ENCODE results near the gene CD7.

GRCh38 chr17:82278786-82279391, 38.5 kb downstream of the CD7 start:
- no peak for TF ChIP-seq ZNF777 (tag by site-specific recombination; IDR thresholded peaks at IDR 0.05; ENCODE audit: borderline replicate concordance)
- TF ChIP-seq TSHZ1 (tag by site-specific recombination; IDR thresholded peaks at IDR 0.05; ENCODE audit: borderline replicate concordance) = no peak
- TF ChIP-seq ZSCAN5A (tag by site-specific recombination; IDR thresholded peaks at IDR 0.05) = no peak
- TF ChIP-seq ZNF558 (tag by site-specific recombination; IDR thresholded peaks at IDR 0.05) = no peak
- TF ChIP-seq ATF2 (tag by site-specific recombination; IDR thresholded peaks at IDR 0.05; ENCODE audit: low read depth) = no peak
- TF ChIP-seq ZNF843 (tag by site-specific recombination; IDR thresholded peaks at IDR 0.05) = no peak

Measured in HEK293 (cell line).